GM12878 (cell line): Measurements from ENCODE around the gene SPTY2D1. TPM values are rescaled to one million over a fixed set of nuclear protein-coding genes. Genes with fewer than 3 reads are reported as not detected.

Source experiments
- BCLAF1 ChIP-seq: fragments of 450-650 bp; IDR thresholded peaks from 2 replicates; pipeline ENCODE4 v1.6.1; 2017; ENCODE audit warnings: antibody characterized with exemption, mild to moderate bottlenecking, moderate library complexity
- CHD4 ChIP-seq: fragments of 200-600 bp; sonication (generic); IDR thresholded peaks from 2 replicates; pipeline ENCODE4 v1.6.1; 2016; ENCODE audit warnings: mild to moderate bottlenecking
- CREB1 ChIP-seq: IDR thresholded peaks from 2 replicates; pipeline ENCODE4 v1.6.1; 2012; ENCODE audit warnings: low read depth, mild to moderate bottlenecking, inconsistent platforms
- E4F1 ChIP-seq: fragments of 450-650 bp; IDR thresholded peaks from 2 replicates; pipeline ENCODE4 v1.6.1; 2018; ENCODE audit warnings: borderline replicate concordance, mild to moderate bottlenecking; ENCODE audit not compliant: partially characterized antibody
- EED ChIP-seq: sonication (generic); IDR thresholded peaks from 2 replicates; pipeline ENCODE4 v1.6.1; 2016; ENCODE audit warnings: antibody characterized with exemption, low read depth
- HDAC6 ChIP-seq: fragments of 200-600 bp; sonication (generic); IDR thresholded peaks from one replicate; pipeline ENCODE4 v1.8.0; 2017; ENCODE audit warnings: antibody characterized with exemption; ENCODE audit not compliant: unreplicated experiment
- IKZF1 ChIP-seq: fragments of 450-650 bp; conservative IDR thresholded peaks from 2 replicates; pipeline ENCODE4 v1.6.1; 2017; ENCODE audit warnings: antibody characterized with exemption, mild to moderate bottlenecking
- IRF4 ChIP-seq: IDR thresholded peaks from 2 replicates; pipeline ENCODE4 v1.6.1; 2011; ENCODE audit warnings: low read depth, low read length
- IRF5 ChIP-seq: fragments of 450-650 bp; IDR thresholded peaks from 2 replicates; pipeline ENCODE4 v1.6.1; 2017; ENCODE audit warnings: borderline replicate concordance
- LARP7 ChIP-seq: fragments of 450-650 bp; IDR thresholded peaks from 2 replicates; pipeline ENCODE4 v1.6.1; 2017; ENCODE audit warnings: mild to moderate bottlenecking
- RCOR1 ChIP-seq: conservative IDR thresholded peaks from 2 replicates; pipeline ENCODE4 v1.6.1; 2012; ENCODE audit warnings: low read depth, low read length, improper control_type of control experiment
- STAT3 ChIP-seq: IDR thresholded peaks from 2 replicates; pipeline ENCODE4 v1.6.1; 2011; ENCODE audit warnings: low read depth, low read length, improper control_type of control experiment
- TCF3 ChIP-seq: IDR thresholded peaks from 2 replicates; pipeline ENCODE4 v1.6.1; 2012; ENCODE audit warnings: low read depth, mild to moderate bottlenecking, low read length, borderline replicate concordance; ENCODE audit not compliant: insufficient read depth
- USF2 ChIP-seq: IDR thresholded peaks from 2 replicates; pipeline ENCODE4 v1.6.1; 2011; ENCODE audit warnings: low read depth, low read length, improper control_type of control experiment, borderline replicate concordance
- ZNF24 ChIP-seq: fragments of 450-650 bp; IDR thresholded peaks from 2 replicates; pipeline ENCODE4 v1.6.1; 2017; ENCODE audit warnings: antibody characterized with exemption, mild to moderate bottlenecking
- ZNF687 ChIP-seq: fragments of 450-650 bp; IDR thresholded peaks from 2 replicates; pipeline ENCODE4 v1.6.1; 2017; ENCODE audit warnings: mild to moderate bottlenecking, moderate library complexity
- polyA plus RNA-seq, 11 experiments: library from polyadenylated mRNA; depleted of rRNA in 4 of 11; unstranded in 6 of 11; stranded (reverse) in 5 of 11; fragments of >200 nt; fragmentation: Nextera tagmentation in 4 of 11; fragmentation: Illumina TruSeq in 1 of 11; extraction: Ambion mirVana in 4 of 11; extraction: Trizol in 1 of 11; gene quantifications; 1 replicate in 1 of 11; 2 replicates in 10 of 11; pipeline versions ENCODE4 v1.2.1 to v1.2.3, GENCODE V29; 2011 to 2016; ENCODE audit warnings: inconsistent platforms in 2 of 11, missing spikeins in 2 of 11, low read depth in 1 of 11
- total RNA-seq, 4 experiments: library from RNA; depleted of rRNA in 3 of 4; stranded (reverse); fragments of >200 nt in 3 of 4; fragmentation: Illumina TruSeq in 1 of 4; extraction: Trizol in 1 of 4; gene quantifications; 2 replicates each; pipeline versions ENCODE4 v1.2.1 to v1.2.3, GENCODE V29; 2013 to 2021

The SPTY2D1 gene
- total and polyA plus RNA-seq, 10 of the 15 experiments (the other 5 are each of a cell fraction or from before 2014, with no cell fraction given), result 4.6 to 31.1 (median 15.5) TPM

GRCh38 chr11:18634140-18635032, at the start of gene SPTY2D1 (continued):
- TF ChIP-seq BCLAF1 (no peak), TCF3 (0 out of 2 replicates have a peak, but pooled peaks have one; percentile 19), RCOR1 (no peak), STAT3 (no peak), IKZF1 (peak; percentile 52; the same call in 1 of the 2 replicates), HDAC6 (peak; percentile 39), EED (no peak), E4F1 (no peak), IRF4 (0 out of 2 replicates have a peak, but pooled peaks have one; percentile 35), ZNF24 (no peak), CREB1 (peak; percentile 98), CHD4 (no peak), IRF5 (no peak), USF2 (no peak), LARP7 (peak; percentile 29; the same call in 1 of the 2 replicates), ZNF687 (peak; percentile 1; the same call in 1 of the 2 replicates)
